T-cell (primary cell): ENCODE data around the gene RNF145. TPM values are rescaled to one million over a fixed set of nuclear protein-coding genes. Genes with fewer than 3 reads are reported as not detected.
A peak's percentile ranks its signal among the peaks of the same experiment; 100 is the strongest.
"Not testable (repeated sequence)": the region's sequence is repeated elsewhere in the genome, so short reads cannot be mapped to it uniquely, and the experiment has no call there.

Experiments
- ATAC-seq, 4 experiments: fragments of 200-7000 bp in 3 of 4; fragments of 150-1000 bp in 1 of 4; cut with Tn5 transposase; replicated peaks in 1 of 4; 1 replicate in 3 of 4; 2 replicates in 1 of 4; pipeline ENCODE4 v1.10.0; 2021; ENCODE audit warnings: moderate library complexity in 3 of 4, mild to moderate bottlenecking in 2 of 4, moderate number of reproducible peaks in 1 of 4
- CTCF ChIA-PET, 2 donors: fragments of 300-600 bp; sonication (Branson Sonifier 250); formaldehyde crosslinking; loops; one replicate each; lab custom pipeline; 2022; ENCODE audit warnings: antibody characterized with exemption in 2 of 2; lab: Charles Lee
- POLR2A ChIA-PET, 2 donors: fragments of 300-600 bp; sonication (Branson Sonifier 250); formaldehyde crosslinking; loops; one replicate each; lab custom pipeline; 2022; ENCODE audit warnings: antibody characterized with exemption in 2 of 2; lab: Charles Lee
- DNase-seq, 35 experiments: peaks; one replicate each; pipeline versions ENCODE4 v3.0.0 to v3.0.0-alpha.2; 2013 to 2023
- H3K27ac ChIP-seq: one replicate; pipeline ENCODE4 v1.5.1; 2013; ENCODE audit warnings: low read length
- H3K27me3 ChIP-seq, 2 experiments: replicated peaks in 1 of 2; 1 replicate in 1 of 2; 2 replicates in 1 of 2; pipeline versions ENCODE4 v1.6.1 to v1.7.0; 2013; ENCODE audit warnings: low read length in 1 of 2, mixed read lengths in 1 of 2; ENCODE audit not compliant: control insufficient read depth in 2 of 2, insufficient read depth in 2 of 2; ENCODE audit errors: extremely low read depth in 1 of 2
- H3K36me3 ChIP-seq, 2 donors: 1 replicate in 1 of 2; 2 replicates in 1 of 2; pipeline versions ENCODE4 v1.6.1 to v1.7.0; 2013; ENCODE audit warnings: low read length in 1 of 2; ENCODE audit not compliant: control insufficient read depth in 2 of 2, insufficient read depth in 1 of 2; ENCODE audit errors: extremely low read depth in 1 of 2
- H3K4me1 ChIP-seq, 2 experiments: 1 replicate in 1 of 2; 2 replicates in 1 of 2; pipeline versions ENCODE4 v1.6.1 to v1.7.0; 2013; ENCODE audit warnings: low read length in 2 of 2, mixed read lengths in 1 of 2; ENCODE audit not compliant: insufficient read depth in 2 of 2, control insufficient read depth in 1 of 2; ENCODE audit errors: extremely low read depth in 1 of 2
- H3K4me3 ChIP-seq, 2 donors: 1 replicate in 1 of 2; 2 replicates in 1 of 2; pipeline versions ENCODE4 v1.5.1 to v1.7.0; 2013; ENCODE audit warnings: mild to moderate bottlenecking in 2 of 2, low read length in 1 of 2, moderate library complexity in 1 of 2; ENCODE audit not compliant: control insufficient read depth in 1 of 2; ENCODE audit errors: extremely low read depth in 1 of 2
- H3K9me3 ChIP-seq: 2 replicates; pipeline ENCODE4 v1.7.0; 2013
- H3K27ac Mint-ChIP-seq, 2 donors: one replicate each; pipeline ENCODE4 v1.8.0; 2020 to 2021; ENCODE audit warnings: mild to moderate bottlenecking in 2 of 2, mixed read lengths in 2 of 2
- H3K27me3 Mint-ChIP-seq, 2 donors: one replicate each; pipeline ENCODE4 v1.8.0; 2021 to 2022; ENCODE audit warnings: mixed read lengths in 2 of 2
- H3K36me3 Mint-ChIP-seq: one replicate; pipeline ENCODE4 v1.8.0; 2021; ENCODE audit warnings: mixed read lengths
- H3K4me1 Mint-ChIP-seq, 3 donors: one replicate each; pipeline ENCODE4 v1.8.0; 2020 to 2022; ENCODE audit warnings: mixed read lengths in 3 of 3, mild to moderate bottlenecking in 1 of 3
- H3K4me3 Mint-ChIP-seq, 3 donors: one replicate each; pipeline ENCODE4 v1.8.0; 2020 to 2022; ENCODE audit warnings: mild to moderate bottlenecking in 3 of 3, mixed read lengths in 3 of 3, moderate library complexity in 3 of 3
- H3K9me3 Mint-ChIP-seq, 3 donors: one replicate each; pipeline ENCODE4 v1.8.0; 2020 to 2022; ENCODE audit warnings: mixed read lengths in 3 of 3
- WGBS: methylation state at CpG from one replicate; pipeline ENCODE4 v1.1.5; 2013; ENCODE audit warnings: missing lambda C conversion rate; ENCODE audit not compliant: insufficient coverage; 5-methylcytosine and 5-hydroxymethylcytosine counted together
- total RNA-seq, 35 experiments: library from RNA in 6 of 35; stranded (reverse) in 6 of 35; fragments of 120-200 nt in 1 of 35; gene quantifications; one replicate each; pipeline versions ENCODE4 v1.2.1 to v1.2.4 and lab custom pipeline; 2013 to 2026

The RNF145 gene
- total RNA-seq, 5 donors from 2014 or later (not counting 1 experiment from before 2014, with no cell fraction given), result 54.0 to 62.8 (median 60.1) TPM

GRCh38 chr5:159161361-159162214 lies 47.8 kb downstream of the RNF145 start:
- H3K36me3 ChIP-seq, result peaks cover 0 to 60% of the 10 kb centered on the region in 2 donors
- ChIA-PET POLR2A (interaction anchor here in 1 of 2 donors (0.5 kb wide), 1 partner anchor 1171 kb away, joined by 5 read pairs; no protein-coding TSS in a partner anchor), CTCF (interaction anchor here (0.7 to 1.4 kb wide), 3 partner anchors 14 to 418 kb away, joined by 3 to 7 read pairs (median 4); no protein-coding TSS in a partner anchor)

GRCh38 chr5:159158553-159159091 lies 50.7 kb downstream of the RNF145 start:
- H3K9me3 Mint-ChIP-seq, DNase-seq, H3K4me1 ChIP-seq, H3K9me3 ChIP-seq, H3K4me3 ChIP-seq, H3K4me3 Mint-ChIP-seq, ATAC-seq, H3K27ac ChIP-seq, H3K27me3 ChIP-seq, H3K27me3 Mint-ChIP-seq: not testable (repeated sequence)
- peaks cover 15 to 43% (median 31%) of the 10 kb centered on the region in 3 donors for H3K4me1 Mint-ChIP-seq
- H3K36me3 ChIP-seq, result peaks cover 0 to 53% of the 10 kb centered on the region in 2 donors
- POLR2A ChIA-PET, result interaction anchor here in 1 of 2 donors (0.6 kb wide), 2 partner anchors 38 to 1341 kb away, joined by 4 read pairs; no protein-coding TSS in a partner anchor
- CTCF ChIA-PET, result interaction anchor here (0.5 to 1.0 kb wide), 5 partner anchors 32 to 923 kb away, joined by 3 to 8 read pairs (median 5); no protein-coding TSS in a partner anchor
- H3K27ac Mint-ChIP-seq, result peak overlapping the region; percentile 33 to 45
- WGBS, result 80% methylated on average over 2 of the region's 4 CpGs
- peaks cover 36% of the 10 kb centered on the region for H3K36me3 Mint-ChIP-seq

More at GRCh38 chr5:159161361-159162214, 47.8 kb downstream of the RNF145 start:
- WGBS, result 80% methylated on average over 1 of the region's 9 CpGs
- H3K9me3 ChIP-seq, result no peaks in the 10 kb centered on the region
- Mint-ChIP-seq H3K27me3 (no peaks in the 10 kb centered on the region), H3K4me1 (peaks cover 17 to 42% (median 35%) of the 10 kb centered on the region in 3 donors), H3K9me3 (no peaks in the 10 kb centered on the region), H3K4me3 (peak overlapping the region in 1 of 3 donors; percentile 31), H3K36me3 (peaks cover 48% of the 10 kb centered on the region), H3K27ac (peak overlapping the region; percentile 7 to 45)
- H3K4me3 ChIP-seq, result no peak overlapping the region
- no peaks in the 10 kb centered on the region for H3K27me3 ChIP-seq
- H3K27ac ChIP-seq, result no peak overlapping the region
- ATAC-seq (no peak), DNase-seq (no peak)
- H3K4me1 ChIP-seq, result peaks cover 0 to 3% of the 10 kb centered on the region in 2 experiments

DNA sequence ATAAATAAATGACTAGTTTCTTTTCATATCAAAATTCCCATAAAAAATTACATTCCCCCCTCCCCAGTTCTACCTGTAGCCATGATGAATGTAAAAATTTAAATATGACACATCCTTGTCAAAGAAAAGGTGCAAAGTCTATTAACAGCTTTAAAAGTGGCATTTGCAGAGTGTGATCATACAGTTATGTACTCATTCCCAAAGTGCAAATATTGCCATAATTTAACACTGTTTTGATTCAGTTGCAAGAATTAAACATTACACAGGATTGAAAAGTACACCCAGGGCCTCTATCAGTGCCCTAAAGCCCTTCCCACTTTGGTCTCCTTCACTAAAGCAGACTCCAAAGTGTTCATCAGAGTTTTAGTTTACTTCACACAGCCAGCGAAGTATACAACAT lies 51.8 kb downstream of the RNF145 start:
- WGBS, result 80% methylated on average over 1 of the region's 1 CpG
- H3K27ac Mint-ChIP-seq, result peak overlapping the region; percentile 37 to 38
- H3K36me3 ChIP-seq, result peaks cover 0 to 49% of the 10 kb centered on the region in 2 donors

GRCh38 chr5:159156426-159157238 lies 52.7 kb downstream of the RNF145 start:
- Histone ChIP-seq H3K27ac (peak overlapping the region; percentile 25), H3K4me1 (peaks cover 4 to 9% of the 10 kb centered on the region in 2 experiments), H3K27me3 (no peaks in the 10 kb centered on the region), H3K4me3 (no peak overlapping the region), H3K9me3 (no peaks in the 10 kb centered on the region), H3K36me3 (peaks cover 0 to 48% of the 10 kb centered on the region in 2 donors)
- peak in 25 of 35 experiments; percentile 3 to 87 (median 24) for DNase-seq
- 47% methylated on average over 3 of the region's 6 CpGs for WGBS
- peak; percentile 70 to 88 (median 80) for ATAC-seq
- Mint-ChIP-seq H3K36me3 (peaks cover 28% of the 10 kb centered on the region), H3K4me1 (peaks cover 12 to 31% (median 25%) of the 10 kb centered on the region in 3 donors), H3K9me3 (no peaks in the 10 kb centered on the region), H3K27ac (peak overlapping the region; percentile 37 to 73), H3K4me3 (no peak overlapping the region), H3K27me3 (no peaks in the 10 kb centered on the region)
- CTCF ChIA-PET, result interaction anchor here (0.5 to 4.6 kb wide), 50 partner anchors 8 to 1295 kb away, joined by 3 to 51 read pairs (median 4); no protein-coding TSS in a partner anchor
- POLR2A ChIA-PET, result interaction anchor here in 1 of 2 donors (0.6 to 0.7 kb wide), 3 partner anchors 51 to 253 kb away, joined by 3 read pairs; no protein-coding TSS in a partner anchor

More for the DNA sequence above, 51.8 kb downstream of the RNF145 start:
- Histone ChIP-seq H3K4me3 (no peak overlapping the region), H3K9me3 (no peaks in the 10 kb centered on the region), H3K4me1 (peaks cover 4 to 9% of the 10 kb centered on the region in 2 experiments), H3K27ac (peak overlapping the region; percentile 25), H3K27me3 (no peaks in the 10 kb centered on the region)
- Mint-ChIP-seq H3K36me3 (peaks cover 33% of the 10 kb centered on the region), H3K4me3 (no peak overlapping the region), H3K4me1 (peaks cover 12 to 34% (median 28%) of the 10 kb centered on the region in 3 donors), H3K27me3 (no peaks in the 10 kb centered on the region), H3K9me3 (no peaks in the 10 kb centered on the region)
- ATAC-seq (no peak), DNase-seq (no peak)
- CTCF ChIA-PET, result interaction anchor here (0.6 to 4.6 kb wide), 34 partner anchors 9 to 922 kb away, joined by 3 to 51 read pairs (median 6); no protein-coding TSS in a partner anchor
- POLR2A ChIA-PET, result no interaction called here

GRCh38 chr5:159155960-159156359 lies 53.4 kb downstream of the RNF145 start:
- peaks cover 22% of the 10 kb centered on the region for H3K36me3 Mint-ChIP-seq
- 100% methylated on average over 1 of the region's 2 CpGs for WGBS
- ChIA-PET POLR2A (interaction anchor here in 1 of 2 donors (0.7 kb wide), 1 partner anchor 161 kb away, joined by 3 read pairs; no protein-coding TSS in a partner anchor), CTCF (interaction anchor here (0.5 to 4.6 kb wide), 21 partner anchors 24 to 988 kb away, joined by 3 to 51 read pairs (median 6); no protein-coding TSS in a partner anchor)
- H3K27ac Mint-ChIP-seq, result peak overlapping the region in 1 of 2 donors; percentile 73
- H3K27ac ChIP-seq, result no peak overlapping the region
- H3K4me1 ChIP-seq, result peaks cover 4 to 9% of the 10 kb centered on the region in 2 experiments
- no peaks in the 10 kb centered on the region for H3K27me3 ChIP-seq
- no peaks in the 10 kb centered on the region for H3K27me3 Mint-ChIP-seq
- no peaks in the 10 kb centered on the region for H3K9me3 ChIP-seq
- peaks cover 0 to 42% of the 10 kb centered on the region in 2 donors for H3K36me3 ChIP-seq
- no peak overlapping the region for H3K4me3 Mint-ChIP-seq
- no peak for DNase-seq
- H3K4me3 ChIP-seq, result no peak overlapping the region
- ATAC-seq, result no peak
- H3K9me3 Mint-ChIP-seq, result no peaks in the 10 kb centered on the region
- peaks cover 12 to 31% (median 25%) of the 10 kb centered on the region in 3 donors for H3K4me1 Mint-ChIP-seq
